Suppressor macrophage treated with lipopolysaccharide for 1 hour (primary cell): ENCODE data around the gene KCNA5.

Experiments used
- DNase-seq, 3 donors: peaks; one replicate each; pipeline ENCODE4 v3.0.0-alpha.2; 2020 to 2022

The KCNA5 gene

DNA sequence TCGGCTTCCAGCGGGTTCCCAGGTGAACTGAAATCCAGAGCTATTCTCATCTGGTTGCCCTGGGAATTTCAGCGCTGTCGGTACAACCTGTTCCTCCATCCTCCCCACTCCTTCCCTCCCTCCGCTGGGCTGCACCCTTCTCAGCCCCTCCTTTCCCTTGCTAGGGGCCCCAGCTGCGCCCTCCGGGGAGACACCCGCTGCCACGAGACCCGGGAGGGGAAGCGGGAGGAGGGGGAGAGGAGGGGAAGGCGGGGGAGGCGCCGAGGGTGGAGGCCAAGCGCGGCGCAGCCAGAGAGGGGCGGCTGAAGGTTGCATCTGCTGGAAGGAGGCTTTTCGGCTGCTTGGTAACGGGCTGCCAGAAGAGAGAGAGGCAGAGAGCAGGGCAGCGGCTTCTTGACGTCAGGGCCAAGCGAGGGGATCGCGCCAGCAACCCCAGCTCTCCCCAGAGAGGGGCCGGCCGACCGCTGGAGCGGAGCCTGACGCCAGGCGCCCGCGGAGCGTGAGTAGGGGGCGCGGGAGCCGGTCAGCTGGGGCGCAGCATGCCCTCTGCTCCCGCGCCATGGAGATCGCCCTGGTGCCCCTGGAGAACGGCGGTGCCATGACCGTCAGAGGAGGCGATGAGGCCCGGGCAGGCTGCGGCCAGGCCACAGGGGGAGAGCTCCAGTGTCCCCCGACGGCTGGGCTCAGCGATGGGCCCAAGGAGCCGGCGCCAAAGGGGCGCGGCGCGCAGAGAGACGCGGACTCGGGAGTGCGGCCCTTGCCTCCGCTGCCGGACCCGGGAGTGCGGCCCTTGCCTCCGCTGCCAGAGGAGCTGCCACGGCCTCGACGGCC, at the start of gene KCNA5:
Gene KCNA5 (plus strand): TSS at position 291 of the 831 bp plus-strand sequence. CDS start 269 bp downstream, at position 560.
- DNase-seq, result no peak

DNA sequence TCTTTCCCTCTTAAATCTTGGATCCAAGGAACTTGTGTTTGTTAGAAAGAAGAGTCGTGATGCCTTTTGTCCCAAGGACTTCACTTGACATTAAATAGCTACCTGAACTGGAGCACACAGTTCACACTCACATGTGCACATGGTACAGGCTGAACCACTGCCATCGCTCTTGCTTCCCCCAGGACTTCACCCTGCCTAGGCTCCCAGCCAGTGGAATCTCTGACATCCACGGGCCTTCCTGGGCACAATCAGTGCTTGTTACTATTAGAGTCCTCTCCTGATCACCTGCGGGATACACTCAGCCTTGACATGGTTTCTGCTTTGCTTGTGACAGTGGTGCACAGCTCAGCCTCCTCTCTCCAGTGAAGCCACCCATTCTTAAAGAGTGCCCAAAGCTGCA, 49.1 kb upstream of the KCNA5 start:
- DNase-seq, result no peak

DNA sequence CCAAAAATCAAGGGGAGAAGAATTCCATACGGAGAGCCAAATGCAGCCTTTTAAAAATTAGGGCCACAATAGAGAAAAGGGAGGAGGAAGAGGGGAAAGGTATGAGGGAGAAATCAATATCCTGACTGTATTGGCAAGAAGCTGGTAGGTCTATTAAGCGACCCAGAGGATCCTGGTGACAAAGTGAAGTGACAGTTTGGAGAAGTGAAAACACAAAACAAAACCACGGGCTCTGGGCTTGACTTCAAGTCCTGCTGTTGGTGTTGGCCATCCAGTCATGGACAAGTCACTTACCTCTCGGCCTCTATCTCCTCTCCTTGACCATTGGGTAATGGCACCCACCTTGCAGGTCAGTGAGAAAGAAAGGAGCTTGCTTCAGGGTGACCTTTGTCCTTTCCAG, 47.0 kb upstream of the KCNA5 start:
- peak in 1 of 3 donors; percentile 5 for DNase-seq

DNA sequence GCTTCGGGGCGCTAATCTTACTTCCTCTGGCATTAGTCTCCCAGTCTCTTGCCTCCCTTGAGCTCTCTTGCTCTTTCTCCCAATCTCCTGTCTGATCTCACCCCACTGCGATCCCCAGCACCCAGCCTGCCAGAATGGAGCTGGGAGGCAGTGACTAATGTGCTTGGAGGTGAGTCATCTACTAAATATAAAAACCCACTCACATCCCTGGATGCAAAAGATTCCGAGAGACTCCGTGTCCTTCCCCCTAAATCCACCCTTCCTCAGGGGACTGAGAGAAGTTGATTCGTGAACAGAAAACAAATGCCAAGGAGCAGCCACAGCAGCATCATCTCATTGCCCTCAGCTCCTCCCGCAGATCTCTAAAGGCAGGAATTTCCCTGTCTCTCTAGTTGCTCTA, 45.7 kb upstream of the KCNA5 start:
- DNase-seq, result peak; percentile 44 to 54 (median 50)

DNA sequence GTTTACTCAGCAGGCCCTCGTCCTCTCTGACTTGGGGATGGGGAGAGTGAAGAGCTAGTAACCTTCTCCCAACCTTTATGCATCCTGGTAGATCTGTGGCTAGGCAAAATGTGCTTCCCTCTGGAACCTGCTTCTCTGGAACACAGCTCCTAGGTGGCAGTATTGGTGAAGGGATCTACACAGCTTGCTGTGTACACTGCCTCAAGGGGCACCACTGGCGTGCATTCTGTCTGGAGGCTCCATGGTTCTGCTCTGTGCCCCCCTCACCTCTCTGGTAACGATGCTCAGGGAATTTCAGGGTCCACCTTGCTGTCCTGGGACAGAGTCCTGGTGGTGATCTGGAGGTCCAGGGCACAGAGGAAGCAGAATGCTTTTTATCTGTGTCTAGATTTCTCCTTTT, 43.5 kb upstream of the KCNA5 start:
- DNase-seq, result no peak

DNA sequence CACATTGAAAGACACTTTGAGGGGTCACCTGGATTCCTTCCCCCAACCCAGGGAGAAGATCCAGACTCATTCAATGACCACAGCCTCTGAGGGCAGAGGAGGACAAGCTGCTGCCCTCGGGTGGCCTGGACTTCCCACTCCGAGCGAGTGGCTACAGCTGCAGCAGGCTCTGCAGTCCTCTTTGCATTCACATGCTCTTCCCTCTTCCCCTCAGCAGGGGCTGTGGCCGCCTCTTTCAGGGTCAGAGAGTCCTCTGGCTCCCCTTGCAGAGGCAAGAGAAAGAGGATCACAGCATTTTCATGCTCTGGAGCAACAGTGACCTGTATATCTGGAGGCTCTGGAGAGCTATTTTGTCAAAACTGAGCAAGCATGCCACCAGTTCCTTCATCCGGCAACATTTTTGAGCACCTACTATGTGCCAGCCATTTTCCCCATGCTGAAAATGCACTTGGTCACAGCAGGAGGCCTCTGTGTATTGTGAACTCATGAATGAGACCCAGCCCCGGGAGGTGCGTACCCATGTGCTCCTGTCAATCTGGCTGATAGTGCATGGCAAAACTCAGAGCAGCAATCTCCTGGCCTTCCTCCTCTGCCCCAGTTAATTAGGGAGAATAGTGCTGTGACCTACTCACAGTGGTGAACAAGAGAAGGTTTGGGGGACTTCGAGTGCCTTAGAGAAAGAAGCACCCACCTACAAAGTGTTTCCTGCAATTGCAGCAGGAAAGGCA, 42.9 kb upstream of the KCNA5 start:
- DNase-seq, result no peak

DNA sequence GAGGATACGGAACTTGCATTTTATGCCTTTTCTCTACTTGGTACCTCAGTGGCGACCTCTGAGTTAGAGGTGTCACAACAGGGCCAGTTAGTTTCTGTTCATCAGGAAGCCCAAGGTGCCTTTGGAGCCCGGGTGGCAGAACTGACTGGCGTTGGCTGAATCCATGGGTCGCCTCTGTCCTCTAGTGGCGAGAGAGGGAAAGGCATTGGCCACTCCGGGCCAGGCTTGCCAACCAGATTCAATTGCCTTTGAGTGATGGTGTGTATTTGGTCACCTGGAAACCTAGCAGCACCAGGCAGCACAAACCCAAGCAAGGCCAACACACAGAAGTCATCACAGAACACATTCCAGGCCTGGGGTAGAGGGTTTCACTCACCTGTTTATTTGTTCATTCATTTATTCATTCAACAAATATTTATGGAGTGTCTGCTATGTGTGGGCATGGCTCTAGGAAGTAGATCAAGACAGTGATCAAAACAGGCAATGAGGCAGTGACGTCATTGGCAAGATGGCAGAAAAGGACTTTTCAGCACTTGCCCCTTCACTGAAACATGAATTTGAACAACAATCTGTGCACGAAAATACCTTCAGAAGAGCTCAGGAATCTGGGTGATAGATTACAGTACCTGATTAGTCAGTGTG, 40.5 kb upstream of the KCNA5 start:
- peak; percentile 60 to 73 (median 67) for DNase-seq

DNA sequence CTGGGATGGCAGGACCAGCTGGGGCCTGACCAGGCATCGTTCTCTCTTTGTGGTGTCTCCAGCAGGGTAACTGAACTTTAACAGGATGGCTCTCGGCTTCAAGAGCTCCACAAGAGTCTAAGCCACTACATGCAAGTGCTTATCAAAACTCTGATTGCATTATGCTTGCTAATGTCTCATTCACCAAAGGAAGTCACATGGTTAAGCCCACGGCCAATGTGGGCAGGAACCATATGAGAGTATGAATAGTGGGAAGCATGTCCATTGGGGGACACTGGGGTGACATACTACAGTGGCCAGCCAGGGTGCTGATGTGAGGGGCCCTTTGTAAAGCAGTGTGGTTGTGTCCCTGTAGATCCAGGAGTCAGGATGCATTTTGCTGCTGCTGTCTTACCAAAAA, 35.0 kb upstream of the KCNA5 start:
- DNase-seq, result peak; percentile 20 to 28 (median 26)

DNA sequence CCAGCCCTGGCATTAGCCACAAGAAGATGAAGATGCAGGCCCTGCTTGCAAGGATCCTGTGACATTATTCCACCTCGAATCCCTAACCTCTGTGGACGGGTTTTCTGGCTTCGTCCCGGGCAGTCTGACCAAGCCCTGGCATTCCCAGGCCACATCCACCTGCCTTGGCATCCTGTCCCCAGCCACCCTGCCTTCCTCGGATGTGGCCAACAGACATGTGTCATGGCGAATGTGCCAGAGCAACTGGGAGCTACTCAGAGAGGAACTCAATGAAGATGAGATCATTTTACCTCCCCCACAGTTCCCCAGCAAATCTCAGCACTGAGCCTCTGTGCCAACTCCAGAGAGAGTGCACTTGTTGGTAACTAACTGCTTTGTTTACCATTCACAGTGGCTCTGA, 33.5 kb upstream of the KCNA5 start:
- peak; percentile 48 to 54 (median 52) for DNase-seq

DNA sequence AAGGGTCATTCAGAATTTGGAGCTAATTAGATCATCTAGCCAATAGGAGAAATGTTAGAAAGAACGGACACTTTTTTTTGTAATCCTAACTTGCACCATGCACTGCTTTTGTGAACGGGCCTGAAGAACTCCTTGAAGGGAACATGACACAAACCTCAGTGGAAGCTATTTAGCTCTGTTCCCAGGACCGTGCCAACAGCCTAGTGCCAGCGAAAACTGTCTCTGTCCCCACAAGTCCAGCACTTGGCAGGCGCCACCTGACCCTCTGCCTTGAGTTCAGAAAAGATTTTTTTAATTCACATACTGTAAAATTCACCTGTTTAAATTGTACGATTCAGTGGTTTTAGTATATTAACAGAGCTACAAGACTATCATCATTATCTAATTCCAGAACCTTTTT, 31.3 kb upstream of the KCNA5 start:
- DNase-seq, result no peak

DNA sequence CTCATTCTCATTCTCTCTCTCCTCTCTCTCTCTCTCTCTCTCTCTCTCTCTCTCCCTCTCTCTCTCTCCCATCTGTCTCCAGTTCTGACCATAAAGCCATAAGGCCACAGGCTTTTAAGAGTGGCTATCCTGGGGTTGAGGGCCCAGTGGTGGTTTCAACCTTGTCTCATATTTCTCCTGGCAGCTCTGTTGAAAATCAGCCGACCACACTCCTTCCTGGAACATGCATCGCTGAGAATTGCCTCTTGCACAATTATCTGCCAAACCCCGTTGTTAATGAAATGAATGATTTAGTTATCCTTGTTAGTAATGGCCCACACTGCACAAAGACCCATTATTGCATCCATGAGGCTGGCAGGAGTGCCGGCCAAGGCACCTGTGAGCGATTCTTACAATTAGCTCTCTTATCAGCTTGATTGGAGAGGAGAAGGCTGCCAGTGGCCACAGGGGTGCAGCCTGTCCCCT, 30.4 kb upstream of the KCNA5 start:
- DNase-seq, result no peak

DNA sequence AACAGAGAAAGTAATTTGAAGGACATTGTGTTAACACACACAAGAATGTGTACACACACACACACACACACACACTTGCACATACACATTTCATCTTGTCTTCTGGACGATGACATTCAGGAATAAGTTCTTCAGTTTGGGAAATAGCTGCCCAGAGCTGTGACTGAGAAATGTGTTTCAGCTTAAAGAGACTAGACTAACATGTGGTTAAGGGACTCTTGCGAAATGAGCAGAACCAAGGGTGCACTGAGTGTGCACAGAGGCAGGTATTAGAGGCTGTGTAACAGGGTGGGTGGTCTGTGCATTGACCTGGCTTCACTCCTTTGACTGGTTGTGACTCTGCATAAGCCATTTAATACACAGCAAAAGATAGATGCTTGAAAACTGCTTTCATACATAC, 29.4 kb upstream of the KCNA5 start:
- DNase-seq, result no peak

DNA sequence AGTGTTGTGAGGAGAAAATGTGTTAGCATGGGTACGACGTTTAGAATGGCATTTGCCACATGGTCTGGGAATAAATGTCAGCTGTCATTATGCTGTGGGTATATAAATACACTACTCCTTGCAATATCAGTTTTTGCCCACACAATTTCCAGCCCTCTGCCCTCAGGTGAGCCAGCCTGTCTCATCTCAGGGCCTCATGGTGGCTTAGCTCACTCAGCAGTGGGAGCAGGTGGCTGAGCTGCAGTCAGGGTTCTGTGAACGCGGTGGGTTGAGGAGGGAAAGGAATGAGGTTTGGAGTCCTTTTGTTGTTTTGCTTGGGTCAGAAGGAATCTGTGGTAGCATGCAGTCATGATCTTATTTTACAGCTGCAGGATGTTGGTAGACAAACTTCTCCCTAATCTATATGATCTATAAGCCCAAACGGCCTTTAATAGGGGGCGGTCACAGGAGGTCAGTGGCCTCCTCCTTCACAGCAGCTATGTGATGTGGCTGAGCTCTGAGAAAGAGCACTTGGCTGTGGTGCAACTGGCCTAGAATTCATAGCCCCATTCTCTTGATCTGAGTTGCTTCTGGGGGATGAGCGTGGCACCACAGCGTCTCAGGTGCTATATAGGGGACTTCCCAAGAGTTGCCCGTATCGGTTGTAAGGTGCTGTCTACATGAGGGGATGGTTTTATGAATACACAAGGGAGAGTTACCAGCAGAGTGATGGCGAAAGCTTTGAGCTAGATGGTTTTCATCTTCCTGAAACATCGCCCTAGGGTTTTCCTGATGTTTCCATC, 27.8 kb upstream of the KCNA5 start:
- DNase-seq, result no peak

DNA sequence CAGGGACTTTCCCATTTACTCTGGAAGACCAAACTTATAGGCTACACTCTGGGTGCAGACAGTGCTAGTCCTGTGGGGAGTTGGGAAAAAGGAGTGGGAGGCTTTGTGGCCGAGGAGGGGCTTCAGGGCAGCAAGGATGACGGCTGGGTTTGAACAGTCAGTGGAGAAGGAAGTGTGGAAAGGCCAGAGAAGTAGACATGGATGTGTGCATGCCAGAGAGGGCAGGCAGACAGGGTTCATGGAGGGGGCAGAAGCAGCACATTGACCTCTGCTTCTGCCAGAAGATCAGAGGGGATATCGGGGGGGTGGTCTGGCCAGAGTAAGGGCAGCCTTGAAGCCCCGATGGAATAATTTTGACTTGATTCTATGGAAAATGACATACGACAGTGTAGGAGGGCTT, 27.2 kb upstream of the KCNA5 start:
- DNase-seq, result no peak

DNA sequence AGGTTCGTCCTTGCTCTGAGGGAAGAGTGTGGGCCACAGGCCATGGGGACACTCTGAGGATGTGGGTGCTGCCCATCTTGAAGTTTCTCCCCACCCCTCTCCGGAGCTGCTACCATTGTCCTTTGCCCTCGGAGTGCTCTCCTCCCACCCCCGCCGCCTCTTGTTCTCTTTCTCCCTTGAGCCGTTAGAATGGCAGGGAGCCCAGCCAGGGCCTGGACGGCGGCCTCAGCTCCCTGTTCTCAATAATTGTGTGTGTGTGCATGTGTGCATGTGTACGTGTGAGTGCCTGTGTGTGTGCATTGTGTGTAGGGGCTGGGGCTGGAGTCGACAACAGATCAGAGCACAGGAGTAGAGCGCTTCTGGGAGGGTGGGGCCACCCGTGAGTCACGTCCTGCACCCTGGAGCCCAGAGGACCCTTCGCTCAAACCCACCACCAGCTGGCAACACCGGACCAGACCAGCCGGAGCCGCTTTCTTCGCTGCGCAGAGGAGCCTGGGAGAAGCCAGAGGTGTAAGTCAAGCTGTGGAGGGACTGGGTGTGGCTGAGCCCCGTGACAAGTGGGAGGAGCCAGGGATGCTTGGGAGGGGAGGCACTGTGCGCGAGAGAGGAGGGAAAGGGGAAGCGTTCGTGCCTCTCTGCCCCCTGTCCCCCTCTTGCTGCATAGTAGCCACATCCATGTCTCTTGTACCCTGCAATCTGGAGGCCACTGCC, 25.9 kb upstream of the KCNA5 start:
- no peak for DNase-seq

DNA sequence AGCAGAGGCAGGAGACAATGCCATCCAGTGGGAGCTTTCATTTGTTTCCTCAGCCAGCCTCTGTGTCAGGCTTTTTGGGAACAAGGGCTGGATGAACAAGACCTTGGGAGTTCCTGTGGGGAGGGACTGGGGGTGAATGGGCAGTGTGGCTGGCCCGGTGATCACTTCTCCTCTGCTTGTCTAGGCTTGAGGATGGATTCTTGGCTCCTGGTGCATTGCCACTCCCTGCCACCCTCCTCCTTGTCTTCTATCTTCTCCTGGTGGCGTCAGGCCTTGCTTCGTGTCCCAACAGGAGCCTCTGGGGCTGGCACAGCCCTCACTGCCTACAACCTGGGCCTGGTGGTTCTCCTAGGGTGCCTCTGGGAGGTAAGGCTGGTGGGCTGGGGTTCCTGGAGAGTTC, 25.0 kb upstream of the KCNA5 start:
- DNase-seq, result no peak

DNA sequence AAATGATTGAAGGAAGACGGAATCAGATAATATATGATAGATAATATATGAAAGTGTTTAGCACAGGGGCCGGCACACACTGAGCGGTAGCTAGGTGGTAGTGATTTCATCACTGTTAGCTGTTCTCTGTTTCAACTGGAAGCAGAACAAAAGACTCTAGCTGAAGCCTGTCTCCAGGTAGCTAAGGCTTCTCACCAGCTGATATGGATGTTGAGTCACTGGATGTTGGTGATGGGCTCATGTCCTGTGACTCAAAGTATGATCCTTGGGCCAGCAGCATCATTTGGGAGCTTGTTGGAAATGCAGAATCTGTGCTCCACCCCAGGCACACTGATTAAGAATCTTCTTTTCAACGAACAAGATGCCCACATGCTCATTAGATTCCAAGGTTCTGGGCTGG, 21.7 kb upstream of the KCNA5 start:
- DNase-seq, result no peak

DNA sequence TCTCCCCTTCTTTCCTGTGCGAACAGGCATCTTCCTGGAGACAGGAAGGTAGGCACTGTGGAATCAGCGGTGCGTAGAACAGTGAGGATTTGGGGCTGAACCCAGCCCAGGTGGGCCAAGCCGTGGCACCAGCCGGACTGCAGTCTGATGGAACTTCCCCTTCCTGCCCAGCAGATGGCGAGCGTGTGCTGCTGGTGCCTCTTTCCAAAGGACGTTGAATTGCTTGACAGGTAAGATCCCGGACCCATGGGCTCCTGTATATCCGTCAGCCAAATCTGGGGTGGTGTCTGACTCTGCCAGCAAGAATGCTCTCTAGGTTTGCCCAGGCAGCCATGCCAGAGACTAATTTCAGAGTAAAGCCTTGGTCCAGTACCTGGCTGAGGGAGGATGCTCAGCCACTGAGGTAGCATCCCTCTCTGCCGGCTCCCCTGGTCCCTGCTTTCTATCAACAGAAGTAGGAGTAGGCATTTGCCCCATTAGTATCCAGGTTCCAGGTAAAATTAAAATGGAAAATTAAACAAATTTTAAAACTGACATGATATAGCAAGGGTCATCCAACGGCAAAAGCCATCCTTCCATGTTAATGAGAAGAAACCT, 21.1 kb upstream of the KCNA5 start:
- DNase-seq, result peak; percentile 59 to 65 (median 63)

DNA sequence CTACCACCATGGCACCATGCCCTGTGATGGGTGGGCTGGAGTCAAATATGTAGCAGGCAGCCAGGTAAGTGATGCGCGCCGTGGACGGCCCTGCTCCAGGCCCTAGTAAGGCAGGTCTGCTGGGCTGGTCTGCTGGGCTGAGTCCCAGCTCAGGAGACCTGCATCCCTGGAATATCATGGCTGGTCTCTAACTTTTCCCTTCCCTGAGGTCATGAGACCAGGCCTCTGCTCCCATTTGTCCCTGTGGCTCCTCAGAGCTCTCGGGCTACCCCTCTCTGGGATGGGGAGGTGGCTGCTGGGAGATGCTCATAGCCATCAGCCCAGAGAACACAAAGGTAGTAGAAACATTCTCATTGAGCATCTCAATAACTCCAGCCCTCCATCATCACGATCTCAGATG, 19.8 kb upstream of the KCNA5 start:
- DNase-seq, result no peak

DNA sequence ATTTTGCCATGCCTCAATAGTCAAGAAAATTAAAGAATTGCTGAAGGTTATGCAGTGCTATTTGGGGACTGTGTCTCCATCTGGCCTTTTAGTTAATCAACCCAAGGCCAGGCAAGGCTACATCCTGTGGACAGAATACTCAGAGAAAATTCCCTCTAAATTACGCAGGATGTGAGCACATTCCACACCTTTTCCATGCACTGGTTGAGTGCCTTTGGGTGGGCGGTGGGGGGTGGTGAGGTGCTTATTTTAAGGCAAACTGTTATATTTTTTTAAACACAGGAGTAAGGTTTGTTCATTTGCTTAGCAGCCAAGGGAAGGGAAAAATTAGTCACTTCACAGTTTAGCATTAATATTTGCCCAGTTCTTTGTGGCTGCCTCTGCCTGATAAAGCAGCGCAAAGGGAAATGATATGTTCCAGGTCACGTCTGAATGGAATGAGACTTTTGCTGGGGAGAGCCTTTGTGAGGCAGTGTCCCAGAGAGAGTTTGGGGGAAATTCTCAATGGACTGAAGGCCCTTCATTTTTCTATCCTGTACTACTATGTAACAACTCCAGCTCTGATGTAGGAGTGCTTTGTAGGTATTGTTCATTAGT, 17.2 kb upstream of the KCNA5 start:
- no peak for DNase-seq
